A172 (cell line): ENCODE data around the gene ARSI. TPM values are rescaled to one million over a fixed set of nuclear protein-coding genes. Genes with fewer than 3 reads are reported as not detected.
"Not testable (repeated sequence)": the region's sequence is repeated elsewhere in the genome, so short reads cannot be mapped to it uniquely, and the experiment has no call there.

Experiments
- DNase-seq: peaks from one replicate; pipeline ENCODE4 v3.0.0-alpha.2; 2015; ENCODE audit warnings: low spot score
- total RNA-seq: library from RNA; depleted of rRNA; stranded (reverse); fragments of >200 nt; shearing (Covaris generic); gene quantifications from 2 replicates; pipeline ENCODE4 v1.2.3, GENCODE V29; 2014

The ARSI gene
- total RNA-seq, 1 experiment from 2014 or later: 1.9 TPM

DNA sequence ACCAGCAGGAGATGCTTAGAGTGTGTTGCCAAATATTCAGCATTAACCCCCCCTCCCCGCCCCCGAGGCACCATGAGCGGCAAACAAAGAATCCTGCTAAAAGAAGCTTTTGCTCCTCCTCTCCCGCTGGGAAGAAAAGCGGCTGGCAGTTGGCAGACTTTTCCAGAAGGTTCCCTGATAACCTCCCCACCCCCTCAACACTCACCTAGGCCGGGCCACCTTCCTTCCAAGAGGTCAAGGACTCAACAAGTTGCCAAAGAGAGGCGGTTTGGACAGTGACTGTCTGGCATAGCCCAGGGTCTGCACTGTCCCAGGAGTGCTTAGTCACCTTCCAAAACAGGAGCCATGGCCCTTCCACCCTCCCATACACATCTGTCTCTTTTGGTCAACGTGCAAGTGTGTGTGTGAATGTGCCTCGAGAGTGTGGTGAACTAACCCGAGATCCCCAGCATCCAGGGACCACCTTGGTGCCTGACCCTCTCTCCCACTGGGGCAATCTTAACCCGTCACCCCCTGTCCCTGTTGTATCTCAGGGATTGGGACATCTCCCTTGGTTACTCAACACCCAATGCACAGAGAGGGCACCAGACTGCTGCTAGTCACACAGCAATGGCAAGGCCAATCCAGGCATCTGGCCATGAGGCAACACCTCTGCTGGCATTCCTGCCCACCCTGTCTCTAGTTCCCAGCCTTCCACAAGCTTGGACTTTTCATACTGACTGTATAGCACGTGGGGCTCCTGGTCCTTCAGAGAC is 32.0 kb downstream of the ARSI start:
- no peak for DNase-seq

DNA sequence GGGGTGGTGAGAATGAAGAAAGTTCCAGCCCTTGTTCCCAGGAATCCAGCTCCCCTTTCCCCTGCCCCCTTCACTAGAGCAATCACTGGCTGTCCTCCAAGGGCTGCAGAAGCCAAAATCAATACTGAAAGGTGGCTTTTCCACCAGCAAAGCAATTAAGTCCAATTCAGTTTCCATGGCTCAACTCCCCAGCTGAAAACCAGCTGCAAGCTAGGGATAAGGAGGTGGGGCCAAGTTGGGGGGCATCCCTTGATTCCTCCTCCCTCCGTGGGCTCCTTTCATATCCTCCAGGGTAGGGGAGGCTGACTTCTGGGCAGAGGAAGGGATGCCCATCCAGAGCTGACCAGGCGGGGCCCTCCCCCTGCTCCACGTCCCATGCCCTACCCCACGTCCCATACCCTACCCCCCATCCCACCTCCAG is 35.8 kb downstream of the ARSI start:
- DNase-seq: no peak

DNA sequence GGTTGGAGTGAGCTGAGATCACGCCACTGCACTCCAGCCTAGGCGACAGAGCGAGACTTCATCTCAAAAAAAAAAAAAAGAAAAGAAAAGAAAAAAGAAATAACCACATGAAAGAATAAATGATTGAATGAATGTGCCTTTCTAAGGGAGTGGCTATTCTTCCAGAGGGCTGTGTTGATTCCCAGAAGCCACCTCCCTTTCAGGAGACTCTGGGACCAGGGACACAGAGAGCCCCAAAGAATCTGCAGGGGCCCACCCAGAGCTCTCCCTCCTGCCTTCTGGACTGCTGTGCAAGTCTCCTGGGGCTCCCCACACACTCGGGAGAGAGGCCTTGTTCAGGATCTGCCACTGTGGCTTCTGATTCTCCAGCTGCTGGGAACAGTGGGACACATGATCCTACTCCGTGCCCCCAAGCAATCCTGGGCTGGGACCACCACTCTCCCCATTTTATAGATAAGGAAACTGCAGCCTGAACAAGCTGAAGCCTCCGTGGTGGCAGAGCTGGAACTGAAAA is 36.8 kb downstream of the ARSI start:
- DNase-seq: no peak

DNA sequence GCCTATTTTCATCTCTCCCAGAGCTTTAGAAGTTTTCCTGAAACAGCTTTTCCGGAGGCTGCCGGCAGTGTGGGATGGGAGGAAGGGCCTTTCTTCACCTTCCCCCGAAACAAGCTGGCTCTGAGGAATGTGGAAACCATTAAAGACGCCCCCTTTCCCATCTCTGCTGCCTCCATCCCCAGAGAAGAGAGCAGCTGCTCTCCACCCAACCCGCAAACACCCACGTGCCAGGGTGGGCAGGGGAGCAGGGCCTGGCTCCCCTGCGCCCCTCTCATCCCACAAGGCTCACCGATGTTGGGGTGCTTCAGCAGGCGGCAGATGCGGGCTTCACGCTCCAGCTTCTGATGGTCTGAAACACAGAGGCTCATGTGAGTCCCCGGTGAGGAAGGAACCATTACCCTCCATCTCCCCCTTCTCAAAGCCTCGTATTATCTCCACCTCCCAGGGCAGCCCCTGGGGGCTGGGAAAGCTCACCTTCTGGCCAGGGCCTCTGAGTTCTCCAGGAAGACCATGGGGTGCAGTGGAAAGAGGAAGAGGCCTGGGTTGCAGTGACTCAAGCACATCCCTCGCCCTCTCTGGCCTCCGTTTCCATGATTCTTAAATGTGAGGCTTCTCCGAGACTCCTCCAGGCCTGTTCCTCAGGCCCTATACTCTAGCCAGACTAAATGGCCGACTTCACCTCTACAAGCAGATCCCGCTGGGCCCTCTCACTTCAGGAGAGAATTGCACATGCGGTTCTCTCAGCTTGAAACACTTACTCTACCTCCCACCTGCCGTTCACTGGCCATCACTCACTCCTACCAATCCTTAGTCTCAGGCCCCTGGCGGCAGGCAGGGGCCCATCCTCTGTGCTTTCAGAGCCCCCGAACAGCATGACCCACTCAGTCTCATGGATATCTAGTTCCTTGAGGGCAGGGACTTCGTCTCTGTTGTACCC is 37.8 kb downstream of the ARSI start:
- no peak for DNase-seq

DNA sequence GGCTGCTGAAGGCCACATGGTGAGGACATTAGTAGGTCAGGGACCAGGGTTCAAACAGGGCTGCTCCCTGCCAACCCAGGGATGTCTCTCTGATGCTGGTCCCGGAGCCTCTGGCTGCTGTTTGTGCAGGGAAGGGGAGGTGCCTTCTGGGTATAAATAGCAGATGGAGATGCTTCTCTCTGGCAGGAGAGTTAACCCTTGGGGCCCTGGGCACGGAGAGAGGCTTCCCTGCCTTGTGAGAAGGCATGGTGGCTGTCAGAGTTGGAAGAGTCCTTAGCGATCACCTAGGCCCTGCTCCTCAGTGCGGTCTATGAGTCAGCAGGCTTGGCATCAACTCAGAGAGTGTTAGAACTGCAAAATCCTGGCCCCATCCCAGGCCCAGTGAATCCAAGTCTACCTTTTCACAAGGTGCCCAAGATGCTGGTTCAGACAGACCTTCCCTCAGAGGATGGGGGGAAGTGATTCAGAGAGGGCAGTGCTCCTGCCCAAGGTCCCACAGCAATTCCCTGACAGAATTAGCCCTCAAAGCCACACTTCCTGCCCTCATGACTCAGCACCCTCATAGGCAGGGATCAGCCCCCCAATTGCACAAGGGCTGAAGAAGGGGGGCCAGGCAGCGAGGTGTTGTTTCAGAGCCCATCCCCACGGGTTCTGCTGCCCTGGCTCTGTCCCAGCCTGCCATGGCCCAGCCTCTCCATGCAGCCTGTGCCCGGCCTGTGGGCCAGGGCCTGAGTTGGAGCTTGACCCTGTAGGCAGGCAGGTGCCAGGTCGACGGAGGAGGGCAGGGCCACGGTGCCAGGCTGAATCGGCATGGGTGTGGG is 38.7 kb downstream of the ARSI start:
- DNase-seq: peak; percentile 98

DNA sequence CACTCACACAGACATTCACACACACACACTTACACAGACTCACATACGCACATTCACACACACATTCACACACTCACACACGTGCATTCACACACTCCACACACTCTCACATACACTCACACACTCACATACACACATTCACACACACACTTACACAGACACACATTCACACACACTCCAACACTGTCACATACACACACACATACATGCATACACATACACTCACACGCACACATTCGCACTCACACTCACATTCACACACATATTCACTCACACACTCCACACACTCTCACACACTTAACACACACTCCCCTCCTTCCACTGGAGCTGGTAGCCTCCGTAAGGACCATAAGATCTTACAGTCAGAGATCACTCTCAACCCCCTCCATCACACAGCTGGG is 39.3 kb downstream of the ARSI start:
- DNase-seq: no peak

DNA sequence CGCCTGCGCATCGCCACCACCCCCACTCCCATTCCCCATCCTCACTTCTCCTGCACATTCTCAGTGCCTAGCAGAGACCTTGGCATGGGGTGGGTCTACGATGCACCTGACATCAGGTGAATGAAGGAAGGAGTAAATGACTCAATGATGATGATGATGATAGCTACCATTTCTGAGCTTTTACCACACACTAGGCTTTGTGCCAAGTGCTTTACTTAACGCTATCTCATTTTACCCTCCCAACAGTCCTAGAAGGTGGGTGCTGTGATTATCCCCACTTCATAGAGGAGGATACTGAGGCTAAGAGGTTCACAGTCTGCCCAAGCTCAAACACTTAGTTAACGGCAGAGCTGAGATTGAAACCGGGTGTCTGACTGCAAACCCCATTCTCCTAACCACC is 40.2 kb downstream of the ARSI start:
- no peak for DNase-seq

DNA sequence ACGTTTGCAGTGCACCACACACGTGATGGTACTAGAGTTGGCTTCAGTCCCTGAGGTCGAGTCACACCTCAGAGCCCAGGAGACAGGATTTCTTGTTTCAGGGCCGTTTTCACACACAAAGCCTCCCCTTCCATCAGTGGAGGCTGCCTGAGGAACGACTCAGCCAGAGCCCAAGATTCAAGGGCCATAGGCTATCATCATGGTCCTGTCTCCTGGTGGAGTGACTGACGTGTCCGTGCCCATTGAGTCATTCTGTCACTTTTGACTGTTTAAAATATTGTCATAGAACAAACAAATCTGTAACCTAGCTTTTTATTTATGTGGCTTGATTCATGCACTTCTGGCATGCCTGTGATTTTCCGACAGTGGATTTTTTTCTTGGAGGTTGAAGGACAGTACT is 41.5 kb downstream of the ARSI start:
- DNase-seq: no peak

DNA sequence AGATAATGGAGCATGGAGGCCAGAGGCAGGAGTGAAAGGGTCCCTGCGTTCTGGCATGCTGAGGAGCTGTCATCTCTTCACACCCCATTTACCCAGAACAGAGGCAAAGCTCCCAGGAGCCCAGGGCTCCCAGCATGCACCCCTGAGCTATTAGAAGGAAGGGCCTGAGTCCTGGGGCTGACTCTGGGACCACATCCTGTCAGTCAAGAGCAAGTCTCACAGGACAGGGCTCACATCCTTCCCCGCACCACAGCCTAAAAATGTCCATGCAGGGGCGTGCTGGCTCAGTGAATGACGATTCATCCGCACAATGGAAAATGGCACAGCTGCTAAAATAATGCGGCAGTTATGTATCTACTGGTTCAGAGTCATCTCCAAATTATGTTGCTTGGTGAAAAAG is 44.6 kb downstream of the ARSI start:
- DNase-seq: no peak

DNA sequence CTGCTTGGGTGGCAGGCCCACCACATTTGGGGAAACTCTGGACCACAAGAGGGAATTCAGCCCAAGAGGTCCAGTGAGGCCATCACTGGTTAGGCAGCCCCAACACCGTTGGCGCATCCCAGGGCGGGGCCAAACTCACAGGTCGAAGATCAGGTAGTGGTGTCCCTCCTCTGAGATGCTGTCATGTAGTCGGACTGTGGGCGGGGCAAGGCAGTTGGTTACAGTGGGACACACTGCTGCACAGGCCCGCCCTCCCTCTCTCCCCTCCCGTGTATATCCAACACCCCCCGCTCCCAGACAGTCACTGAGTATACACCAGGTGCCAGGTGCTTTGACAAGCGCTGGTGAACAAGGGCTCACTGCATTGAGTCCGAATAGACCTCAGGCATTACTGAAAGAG is 45.3 kb downstream of the ARSI start:
- no peak for DNase-seq

DNA sequence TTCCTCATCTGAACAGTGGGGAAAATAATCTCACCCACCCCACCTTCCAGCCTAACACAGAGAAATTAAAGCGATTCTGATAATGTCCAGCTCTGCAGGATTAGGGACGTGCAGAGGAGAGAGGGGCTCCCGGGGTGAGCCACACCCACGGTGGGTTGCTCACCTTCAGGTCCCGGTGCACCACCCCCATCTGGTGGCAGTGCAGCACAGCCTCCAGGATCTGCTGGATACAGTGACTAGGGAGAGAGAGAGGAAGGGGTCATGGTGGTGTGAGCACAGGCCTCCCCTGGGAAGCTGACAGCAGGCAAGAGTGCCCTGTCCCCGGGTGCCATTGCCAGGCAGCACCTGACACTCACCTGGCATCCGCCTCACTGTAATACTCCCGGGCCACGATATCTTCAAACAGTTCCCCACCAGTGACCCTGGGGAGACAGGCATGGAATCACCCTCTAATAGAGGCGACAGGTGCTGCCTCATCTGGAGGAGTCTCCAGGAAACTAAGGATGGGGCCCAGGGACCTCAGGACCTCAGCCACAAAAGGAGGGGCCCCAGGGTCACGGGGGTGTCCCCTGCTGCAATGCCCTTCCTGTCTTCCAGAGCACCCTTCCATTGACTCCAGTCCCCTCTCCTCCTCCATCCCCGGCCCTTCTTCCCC is 46.2 kb downstream of the ARSI start:
- DNase-seq: no peak

DNA sequence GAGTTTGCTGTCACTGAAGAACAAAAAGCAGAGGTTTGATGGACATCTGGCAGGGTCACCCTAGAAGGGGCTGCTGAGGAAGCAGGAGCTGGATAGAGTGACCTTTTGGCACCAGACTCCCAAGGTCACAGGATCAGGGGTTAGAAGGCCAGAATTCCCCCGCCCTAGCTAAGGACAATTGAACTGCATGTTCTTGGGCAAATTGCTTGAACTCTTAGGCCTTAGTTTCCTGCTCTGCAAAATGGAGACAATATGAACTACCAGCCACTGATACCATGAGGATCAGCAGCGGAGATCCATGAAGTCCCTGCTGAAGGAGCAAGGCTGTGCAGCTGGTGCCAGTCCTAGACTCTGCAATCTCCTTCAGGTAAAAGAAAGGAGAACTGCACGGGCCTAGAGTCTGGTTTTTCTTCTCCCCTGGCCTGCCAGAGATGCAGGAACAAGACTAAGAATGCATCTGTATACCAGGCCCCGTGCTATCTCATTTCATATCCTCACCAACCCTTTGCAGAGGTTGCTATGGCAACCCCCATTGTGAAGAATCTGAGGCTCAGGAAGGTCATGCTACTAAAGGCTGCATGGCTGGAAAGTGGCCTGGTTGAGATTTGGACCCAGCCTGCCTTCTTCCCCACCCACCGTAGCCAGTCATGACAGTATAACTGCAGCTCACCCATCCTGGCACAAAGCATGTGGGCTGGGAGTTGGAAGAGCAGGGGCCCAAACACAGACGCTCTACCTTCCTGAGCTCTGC is 46.9 kb downstream of the ARSI start:
- DNase-seq: no peak

DNA sequence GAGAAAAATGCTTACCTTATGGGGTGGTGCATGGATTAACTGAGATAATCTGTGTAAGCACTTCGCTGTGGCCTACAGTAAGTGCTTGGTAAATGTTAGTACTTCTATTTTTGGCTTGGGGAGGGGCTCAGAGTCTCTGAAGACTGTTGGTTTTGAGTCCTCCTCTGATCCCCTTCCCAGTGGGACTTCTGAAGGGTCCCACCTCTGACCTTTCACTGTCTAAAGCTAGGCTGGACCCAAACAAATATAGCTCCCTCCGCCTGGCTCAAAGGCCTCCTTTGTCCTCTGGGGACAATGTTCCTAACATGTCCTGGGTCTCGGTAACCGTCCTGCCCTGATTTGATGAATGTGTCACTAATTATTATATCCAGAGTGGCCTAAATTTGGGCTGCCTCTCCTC is 47.9 kb downstream of the ARSI start:
- no peak for DNase-seq

DNA sequence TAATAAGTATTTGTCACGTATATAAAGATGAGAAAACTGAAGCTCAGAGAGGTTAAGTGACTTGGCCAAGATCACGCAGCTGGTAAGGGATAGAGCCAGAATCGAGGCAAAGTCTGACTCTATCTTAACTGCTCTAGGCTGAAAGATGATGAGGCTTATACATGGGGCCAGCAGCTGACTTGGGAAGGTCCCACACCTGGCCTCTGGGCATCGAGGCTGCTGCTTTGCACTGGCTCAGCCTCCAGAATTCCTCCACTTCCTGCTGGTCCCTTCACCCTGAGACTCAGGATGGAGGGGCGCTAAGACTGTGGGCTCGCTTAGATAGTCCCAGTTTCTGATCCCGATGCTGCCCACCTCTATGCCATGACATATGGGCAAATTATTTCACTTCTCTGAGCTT is 48.3 kb downstream of the ARSI start:
- DNase-seq: no peak

DNA sequence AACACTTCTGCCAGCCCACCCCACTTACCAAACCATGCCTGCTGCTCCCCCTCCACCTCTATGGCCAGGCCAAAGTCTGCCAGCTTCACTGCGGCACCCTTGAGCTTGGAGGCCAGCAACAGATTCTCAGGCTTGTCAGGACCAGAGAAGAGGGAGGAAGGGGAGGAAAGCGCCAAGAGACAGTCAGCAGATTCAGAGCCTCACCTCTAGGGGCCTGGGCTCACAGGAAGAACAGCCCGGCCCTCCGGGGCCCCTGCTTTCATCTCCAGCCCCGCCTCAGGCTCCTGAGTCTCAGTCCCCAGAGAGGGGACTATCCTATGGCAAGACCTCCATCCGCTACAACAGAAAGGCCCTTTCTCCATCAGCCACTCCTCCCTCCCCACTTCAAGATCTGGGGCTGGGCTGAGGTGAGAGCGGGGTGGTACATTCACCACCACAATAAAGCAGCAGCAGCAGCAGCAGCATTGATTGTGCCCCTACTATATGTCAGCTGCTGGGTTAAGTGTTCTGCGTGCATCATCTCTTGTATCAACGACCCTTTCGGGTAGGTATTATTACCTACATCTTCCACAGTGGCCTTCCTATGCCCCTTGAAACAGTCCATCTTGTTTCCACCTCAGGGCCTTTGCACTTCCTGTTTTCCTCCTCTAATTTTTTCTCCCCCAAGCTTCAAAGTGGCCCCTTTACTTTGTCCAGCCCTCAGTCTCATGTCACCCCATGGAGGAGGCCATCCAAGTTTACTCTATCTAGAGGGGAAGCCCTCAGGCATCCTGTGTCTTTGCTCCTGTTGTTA is 49.1 kb downstream of the ARSI start:
- DNase-seq: no peak

DNA sequence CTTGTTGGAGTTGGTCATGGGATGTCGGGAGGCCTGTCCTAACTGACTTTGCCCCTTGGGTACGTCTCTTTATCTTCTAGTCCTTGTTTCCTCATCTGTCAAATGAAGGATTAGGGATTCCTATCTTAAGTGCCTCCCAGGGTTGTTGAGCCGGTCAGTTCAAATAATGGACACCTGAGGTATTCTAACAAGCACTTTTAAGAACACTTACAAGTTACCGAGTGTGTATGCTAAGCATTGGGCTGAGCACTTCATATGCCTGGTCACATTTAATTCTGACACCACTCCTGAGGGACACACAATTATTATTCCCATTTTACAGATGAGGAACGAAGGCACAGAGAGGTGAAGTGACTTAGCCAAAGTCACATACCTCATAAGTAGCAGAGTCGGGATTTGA is 50.2 kb downstream of the ARSI start:
- no peak for DNase-seq

DNA sequence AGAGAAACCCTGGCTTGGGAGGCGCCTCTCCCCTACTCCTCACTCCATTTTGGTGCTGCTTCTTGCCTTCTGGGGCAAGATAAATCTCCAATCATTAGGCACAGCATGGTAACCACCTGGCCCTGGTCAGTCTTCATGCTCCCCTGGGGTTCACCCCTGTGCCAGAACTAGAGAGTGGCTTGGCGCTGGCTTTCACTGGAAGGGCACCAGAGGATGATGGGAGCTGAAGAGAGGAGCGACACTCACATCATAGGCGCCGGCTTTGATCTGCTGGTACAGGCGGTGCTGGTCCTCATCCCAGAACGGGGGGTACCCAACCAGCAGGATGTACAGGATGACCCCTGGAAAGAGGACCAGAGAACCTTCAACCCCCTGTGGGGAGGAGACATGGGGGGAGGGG is 51.2 kb downstream of the ARSI start:
- DNase-seq: no peak

DNA sequence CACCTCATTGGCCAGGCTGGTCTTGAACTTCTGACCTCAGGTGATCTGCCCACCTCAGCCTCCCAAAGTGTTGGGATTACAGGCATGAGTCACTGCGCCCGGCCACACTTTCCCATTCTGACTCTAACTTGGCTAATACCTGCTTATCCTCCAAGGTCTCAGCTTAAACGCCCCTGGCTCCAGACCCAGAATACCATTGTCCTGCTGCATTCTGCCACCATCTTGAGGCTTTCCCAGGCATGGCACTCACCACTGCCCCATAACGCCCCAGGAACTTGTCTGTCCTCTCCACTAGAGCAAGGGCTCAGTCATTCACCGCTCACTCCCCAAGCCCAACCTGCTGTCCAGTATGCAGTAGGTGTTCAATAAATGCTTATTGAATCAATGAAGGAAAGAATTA is 53.0 kb downstream of the ARSI start:
- no peak for DNase-seq

DNA sequence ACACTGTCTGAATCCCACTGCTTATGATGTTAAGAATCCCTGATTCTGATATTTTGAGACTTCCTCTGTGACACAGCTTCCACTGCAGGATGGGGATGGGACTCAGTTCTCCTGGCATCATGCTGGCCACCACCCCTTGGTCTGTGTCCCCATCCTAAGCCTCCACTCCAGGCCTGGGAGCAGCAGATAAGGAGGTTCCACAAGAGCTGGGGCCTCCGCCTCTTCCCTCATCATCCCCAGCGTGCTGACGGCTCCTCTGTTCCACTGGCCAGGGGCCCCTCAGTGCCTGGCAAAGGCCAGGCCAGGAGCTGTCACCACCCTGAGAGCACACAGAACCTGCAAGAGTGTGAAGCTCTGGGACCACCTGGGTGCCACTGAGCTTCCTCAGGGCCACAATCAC is 53.8 kb downstream of the ARSI start:
- DNase-seq: no peak

DNA sequence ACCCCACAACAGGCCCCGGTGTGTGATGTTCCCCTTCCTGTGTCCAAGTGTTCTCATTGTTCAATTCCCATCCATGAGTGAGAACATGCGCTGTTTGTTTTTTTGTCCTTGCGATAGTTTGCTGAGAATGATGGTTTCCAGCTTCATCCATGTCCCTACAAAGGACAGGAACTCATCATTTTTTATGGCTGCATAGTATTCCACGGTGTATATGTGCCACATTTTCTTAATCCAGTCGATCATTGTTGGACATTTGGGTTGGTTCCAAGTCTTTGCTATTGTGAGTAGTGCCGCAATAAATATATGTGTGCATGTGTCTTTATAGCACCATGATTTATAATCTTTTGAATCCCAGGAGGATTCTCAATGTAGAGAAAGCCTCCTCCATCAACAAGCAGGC is 54.2 kb downstream of the ARSI start:
- not testable (repeated sequence) for DNase-seq
